Thoracic aorta (tissue), 2 donors: ENCODE measurements around the gene TEKT5. TPM values are rescaled to one million over a fixed set of nuclear protein-coding genes. Genes with fewer than 3 reads are reported as not detected.
"Not testable (repeated sequence)": the region's sequence is repeated elsewhere in the genome, so short reads cannot be mapped to it uniquely, and the experiment has no call there.

Experiments
- ATAC-seq: fragments of 150-250 bp; one replicate; pipeline ENCODE4 v1.8.0; 2017; ENCODE audit warnings: low read depth; ENCODE audit not compliant: insufficient number of reproducible peaks, low FRiP score
- DNase-seq: peaks from one replicate; pipeline ENCODE4 v3.0.0-alpha.2; 2020; ENCODE audit warnings: low spot score
- H3K27ac ChIP-seq, 2 donors: fragments of 200-600 bp; sonication (generic); 1 replicate in 1 of 2; 2 replicates in 1 of 2; pipeline ENCODE4 v1.5.1; 2016; ENCODE audit warnings: mild to moderate bottlenecking in 2 of 2, moderate library complexity in 2 of 2
- H3K27me3 ChIP-seq: fragments of 200-600 bp; sonication (generic); replicated peaks from 2 replicates; pipeline ENCODE4 v1.6.0; 2016; ENCODE audit warnings: mild to moderate bottlenecking; ENCODE audit not compliant: insufficient read depth
- H3K36me3 ChIP-seq: fragments of 200-600 bp; sonication (generic); one replicate; pipeline ENCODE4 v1.5.1; 2016
- H3K4me1 ChIP-seq, 2 donors: fragments of 200-600 bp; sonication (generic); 1 replicate in 1 of 2; 2 replicates in 1 of 2; pipeline versions ENCODE4 v1.5.1 to v1.6.0; 2016; ENCODE audit warnings: low read depth in 2 of 2, mild to moderate bottlenecking in 1 of 2; ENCODE audit not compliant: control insufficient read depth in 1 of 2
- H3K4me3 ChIP-seq: fragments of 200-600 bp; sonication (generic); 2 replicates; pipeline ENCODE4 v1.5.1; 2016; ENCODE audit warnings: mild to moderate bottlenecking
- H3K9me3 ChIP-seq: fragments of 200-600 bp; sonication (generic); 2 replicates; pipeline ENCODE4 v1.5.1; 2016
- total RNA-seq, 2 donors: library from RNA; depleted of rRNA; stranded (reverse); fragments of >200 nt; gene quantifications; one replicate each; pipeline versions ENCODE4 v1.1.0 to v1.2.3, GENCODE V29; 2016
- TF ChIP-seq, protein P1 (sequence below): fragments of 200-600 bp; sonication (generic); IDR thresholded peaks from one replicate; pipeline ENCODE4 v1.5.1; 2019; ENCODE audit warnings: antibody characterized with exemption

The TEKT5 gene
- total RNA-seq, 2 donors from 2014 or later = not detected

DNA sequence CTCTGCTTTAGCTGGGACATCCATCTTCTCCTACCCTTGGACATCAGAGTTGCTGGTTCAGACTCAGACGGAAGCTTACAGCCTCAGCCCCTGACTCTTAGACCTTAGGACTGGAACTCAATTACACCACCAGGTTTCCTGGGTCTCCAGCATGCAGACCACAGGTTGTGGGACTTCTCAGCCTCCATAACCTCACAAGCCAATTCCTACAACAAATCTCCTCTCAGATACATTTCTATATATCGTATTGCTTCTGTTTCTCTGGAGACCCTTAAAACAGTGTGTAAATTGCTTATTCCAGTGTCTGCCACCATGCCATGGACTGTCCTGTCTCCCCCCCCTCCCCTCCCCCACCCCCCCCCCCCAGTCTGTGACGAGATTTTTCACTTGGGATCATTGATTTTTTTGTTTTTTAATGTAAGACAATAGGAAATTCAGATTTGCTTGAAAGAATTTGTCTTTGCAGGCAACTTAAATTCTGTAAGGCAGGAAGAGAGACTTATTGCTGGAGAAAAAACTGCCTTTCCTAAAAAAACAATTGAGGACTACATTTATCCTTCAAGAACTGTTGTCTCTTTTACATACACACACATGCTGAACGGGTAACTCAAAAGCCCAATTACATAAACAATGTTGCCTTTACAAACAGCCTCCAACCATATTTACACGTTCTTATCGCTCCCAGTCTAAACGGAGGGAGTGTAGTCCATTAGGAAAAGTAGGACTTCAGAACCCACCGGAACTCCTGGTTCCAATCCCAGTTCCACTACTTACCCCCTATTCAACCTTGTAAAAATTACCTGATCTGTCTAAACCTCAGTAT lies 39.9 kb downstream of the TEKT5 start:
- Histone ChIP-seq H3K27ac (no peak overlapping the region), H3K36me3 (no peaks in the 10 kb centered on the region), H3K4me3 (no peak overlapping the region), H3K27me3 (no peaks in the 10 kb centered on the region), H3K9me3 (no peaks in the 10 kb centered on the region), H3K4me1 (no peaks in the 10 kb centered on the region)
- TF ChIP-seq, protein P1, sequence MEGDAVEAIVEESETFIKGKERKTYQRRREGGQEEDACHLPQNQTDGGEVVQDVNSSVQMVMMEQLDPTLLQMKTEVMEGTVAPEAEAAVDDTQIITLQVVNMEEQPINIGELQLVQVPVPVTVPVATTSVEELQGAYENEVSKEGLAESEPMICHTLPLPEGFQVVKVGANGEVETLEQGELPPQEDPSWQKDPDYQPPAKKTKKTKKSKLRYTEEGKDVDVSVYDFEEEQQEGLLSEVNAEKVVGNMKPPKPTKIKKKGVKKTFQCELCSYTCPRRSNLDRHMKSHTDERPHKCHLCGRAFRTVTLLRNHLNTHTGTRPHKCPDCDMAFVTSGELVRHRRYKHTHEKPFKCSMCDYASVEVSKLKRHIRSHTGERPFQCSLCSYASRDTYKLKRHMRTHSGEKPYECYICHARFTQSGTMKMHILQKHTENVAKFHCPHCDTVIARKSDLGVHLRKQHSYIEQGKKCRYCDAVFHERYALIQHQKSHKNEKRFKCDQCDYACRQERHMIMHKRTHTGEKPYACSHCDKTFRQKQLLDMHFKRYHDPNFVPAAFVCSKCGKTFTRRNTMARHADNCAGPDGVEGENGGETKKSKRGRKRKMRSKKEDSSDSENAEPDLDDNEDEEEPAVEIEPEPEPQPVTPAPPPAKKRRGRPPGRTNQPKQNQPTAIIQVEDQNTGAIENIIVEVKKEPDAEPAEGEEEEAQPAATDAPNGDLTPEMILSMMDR = no peak
- DNase-seq (no peak), ATAC-seq (no peak)

DNA sequence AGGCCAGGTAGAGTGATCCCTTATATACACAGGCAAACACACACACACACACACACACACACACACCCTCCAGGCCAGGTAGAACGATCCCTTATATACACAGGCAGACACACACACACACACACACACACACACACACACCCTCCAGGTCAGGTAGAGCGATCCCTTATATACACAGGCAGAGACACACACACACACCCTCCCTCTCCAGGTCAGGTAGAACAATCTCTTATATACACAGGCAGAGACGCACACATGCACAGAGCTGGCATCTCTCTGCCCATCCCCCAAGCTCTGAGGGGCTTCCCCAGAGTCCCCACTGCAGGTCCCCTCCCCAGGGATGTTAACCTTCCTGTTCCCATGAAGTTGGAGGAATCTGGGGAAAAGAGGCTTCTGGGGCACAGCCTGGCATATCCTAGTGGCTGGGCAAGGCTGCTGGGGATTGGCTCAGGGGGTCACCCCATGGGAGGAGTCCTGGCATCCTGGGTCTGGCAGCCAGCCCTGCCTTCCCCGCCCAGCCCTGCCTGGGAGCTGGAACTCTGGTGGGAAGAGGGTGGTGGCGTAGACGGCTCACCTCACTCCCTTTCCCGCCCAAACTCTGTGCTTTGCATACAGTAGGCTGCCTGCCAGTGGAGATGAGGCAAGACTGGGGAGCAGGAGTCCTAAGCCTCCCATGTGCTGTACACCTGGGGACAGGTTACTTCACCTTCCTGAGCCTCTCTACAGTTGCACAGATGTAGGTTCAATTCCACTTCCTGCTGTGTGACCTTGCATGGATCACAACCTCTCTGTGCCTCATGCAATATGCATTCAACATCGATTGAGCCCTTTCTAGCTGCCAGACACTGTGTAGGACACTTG lies 41.8 kb downstream of the TEKT5 start:
- no peak for DNase-seq
- no peak for ATAC-seq
- H3K4me3 ChIP-seq = no peak overlapping the region

DNA sequence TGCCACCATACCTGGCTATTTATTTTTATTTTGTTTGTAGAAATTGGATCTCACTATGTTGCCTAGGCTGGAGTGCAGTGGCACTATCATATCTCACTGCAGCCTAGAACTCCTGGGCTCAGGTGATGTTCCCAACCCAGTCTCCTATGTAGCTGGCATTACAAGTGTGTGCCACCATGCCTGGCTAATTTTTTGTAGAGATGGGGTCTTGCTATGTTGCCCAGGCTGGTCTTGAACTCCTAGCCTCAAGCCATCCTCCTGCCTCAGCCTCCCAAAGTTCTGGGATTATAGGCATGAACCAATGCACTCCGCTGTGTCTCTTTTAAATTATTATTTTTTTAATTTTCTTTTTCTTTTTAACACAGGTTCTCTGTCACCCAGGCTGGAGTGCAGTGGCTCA lies 45.6 kb downstream of the TEKT5 start:
- not testable (repeated sequence) for H3K36me3 ChIP-seq, H3K4me3 ChIP-seq, DNase-seq, H3K9me3 ChIP-seq, H3K27ac ChIP-seq, H3K27me3 ChIP-seq, ATAC-seq, H3K4me1 ChIP-seq

More for the DNA sequence above, 41.8 kb downstream of the TEKT5 start:
- Histone ChIP-seq H3K36me3 (no peaks in the 10 kb centered on the region), H3K9me3 (no peaks in the 10 kb centered on the region), H3K27ac (no peak overlapping the region), H3K27me3 (no peaks in the 10 kb centered on the region), H3K4me1 (no peaks in the 10 kb centered on the region)
- TF ChIP-seq, protein P1 = no peak

DNA sequence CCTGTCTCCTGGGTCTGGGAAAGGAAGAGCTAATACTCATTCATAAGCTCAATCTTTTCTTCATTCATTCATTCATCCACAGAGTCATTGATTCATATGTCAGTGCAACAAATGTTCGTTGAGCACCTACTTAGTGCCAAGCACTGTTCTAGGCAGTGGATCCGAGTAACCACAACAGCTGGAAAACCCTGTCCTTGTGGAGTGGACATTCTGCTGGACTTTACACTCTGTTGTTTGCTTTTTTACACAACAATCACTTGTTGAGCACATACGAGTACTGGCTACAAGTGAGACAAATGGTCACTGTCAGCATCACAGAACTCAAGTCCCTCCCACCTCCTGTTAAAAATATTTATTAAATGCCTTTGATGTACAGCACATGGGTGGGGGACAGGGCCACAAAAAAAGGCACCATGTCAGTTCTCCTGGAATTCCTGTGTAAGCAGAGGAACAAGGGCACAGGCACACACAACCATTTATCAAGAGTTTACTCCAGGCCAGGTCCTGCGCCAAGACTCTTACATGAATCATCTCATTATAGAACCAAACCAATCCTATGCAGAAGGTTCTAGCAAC lies 46.9 kb downstream of the TEKT5 start:
- no peaks in the 10 kb centered on the region for H3K4me1 ChIP-seq
- H3K9me3 ChIP-seq = no peaks in the 10 kb centered on the region
- no peak overlapping the region for H3K4me3 ChIP-seq
- H3K36me3 ChIP-seq = no peaks in the 10 kb centered on the region
- H3K27ac ChIP-seq = no peak overlapping the region
- TF ChIP-seq, protein P1 = no peak
- no peaks in the 10 kb centered on the region for H3K27me3 ChIP-seq
- ATAC-seq = no peak
- no peak for DNase-seq

DNA sequence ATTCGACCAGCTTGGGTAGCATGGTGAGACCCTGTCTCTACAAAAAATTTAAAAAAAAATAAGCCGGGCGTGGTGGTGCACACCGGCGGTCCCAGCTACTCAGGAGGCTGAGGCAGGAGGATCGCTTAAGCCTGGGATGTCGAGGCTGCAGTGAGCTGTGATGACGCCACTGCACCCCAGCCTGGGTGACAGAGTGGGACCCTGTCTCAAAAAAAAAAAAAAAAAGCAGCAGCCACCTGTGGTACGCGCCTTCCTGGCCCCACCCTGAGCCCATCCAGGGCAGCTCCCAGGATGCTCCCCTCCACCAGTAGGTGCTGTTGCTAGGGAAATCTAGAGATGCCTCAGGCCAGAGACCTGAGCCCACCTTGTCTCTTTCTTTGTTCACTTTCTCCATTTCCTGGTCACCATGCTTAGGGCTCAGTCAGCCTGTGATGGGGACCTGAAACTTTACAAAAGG lies 47.4 kb downstream of the TEKT5 start:
- DNase-seq (no peak), ATAC-seq (no peak)
- no peak overlapping the region for H3K4me3 ChIP-seq
- TF ChIP-seq, protein P1 = no peak
- no peaks in the 10 kb centered on the region for H3K36me3 ChIP-seq
- no peak overlapping the region for H3K27ac ChIP-seq
- no peaks in the 10 kb centered on the region for H3K27me3 ChIP-seq
- no peaks in the 10 kb centered on the region for H3K4me1 ChIP-seq
- H3K9me3 ChIP-seq = no peaks in the 10 kb centered on the region
